ENCODE results near the gene NOD2.

The NOD2 gene

DNA sequence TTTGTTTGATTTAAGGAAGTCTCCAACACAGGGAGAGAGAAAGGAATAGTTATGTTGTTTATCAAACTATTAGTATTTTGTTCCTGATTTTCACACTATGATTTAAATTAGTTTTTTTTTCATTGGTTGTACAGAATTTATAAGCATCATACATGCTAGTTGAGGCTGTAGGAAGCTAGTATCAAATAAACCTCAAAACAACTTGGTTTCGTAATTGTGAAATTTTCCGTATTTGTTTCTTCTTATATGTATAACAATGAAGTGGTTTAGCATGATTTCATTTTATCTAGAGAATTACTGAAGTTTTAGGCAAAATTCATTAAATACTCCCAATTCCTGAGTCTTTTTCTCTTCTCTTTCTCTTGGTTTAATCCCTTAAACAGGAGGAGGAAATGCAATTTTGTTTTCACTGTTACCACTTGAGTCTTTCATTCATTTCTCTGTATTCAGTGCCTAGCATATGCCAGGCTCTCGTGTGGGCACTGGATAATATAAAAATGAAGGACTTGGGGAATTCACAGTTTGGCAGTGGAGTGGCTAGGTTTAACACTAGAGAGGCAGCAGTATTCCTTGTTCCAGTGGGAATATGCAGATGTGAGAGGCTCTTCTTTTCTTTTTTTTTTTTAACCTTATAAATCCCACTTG lies 50.3 kb downstream of the NOD2 start:
- DNase-seq = peak in 1 of 2 donors; percentile 37

DNA sequence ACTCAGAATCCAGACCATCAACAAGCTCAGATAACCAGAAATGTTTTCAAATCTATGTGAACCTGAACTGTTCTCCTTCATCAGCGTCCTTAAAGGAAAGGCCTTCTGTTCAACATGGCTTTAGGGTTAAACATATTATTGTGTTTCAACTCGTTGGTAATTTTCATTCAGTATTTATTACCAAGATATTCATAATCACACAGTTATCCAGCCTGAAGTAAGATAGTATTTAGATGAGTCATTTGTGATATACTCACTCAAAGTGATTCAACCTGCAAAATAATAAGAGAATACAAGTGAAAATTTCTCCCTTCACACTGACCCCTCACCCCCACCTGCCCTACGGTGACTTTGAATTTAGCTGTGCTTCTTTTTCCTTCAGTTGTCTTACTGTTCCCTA lies 51.5 kb downstream of the NOD2 start:
- peak in 1 of 2 donors; percentile 34 for DNase-seq

DNA sequence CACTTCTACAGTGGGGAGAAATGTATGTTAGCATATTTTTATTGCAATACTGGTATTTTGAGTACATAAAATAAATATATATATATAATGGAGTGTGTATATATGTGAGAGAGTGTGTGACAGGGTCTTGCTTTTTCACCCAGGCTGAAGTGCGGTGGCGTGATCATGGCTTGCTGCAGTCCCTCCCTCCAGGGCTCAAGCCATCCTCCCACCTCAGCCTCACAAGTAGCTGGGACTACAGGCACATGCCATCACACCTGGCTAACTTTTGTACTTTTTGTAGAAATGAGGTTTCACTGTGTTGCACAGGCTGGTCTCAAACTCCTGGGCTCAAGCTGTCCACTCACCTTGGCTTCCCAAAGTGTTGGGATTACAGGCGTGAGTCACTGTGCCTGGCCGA lies 52.5 kb downstream of the NOD2 start:
- DNase-seq = no peak

- DNase-seq = peak; percentile 38 to 84
Observed at GRCh38 chr16:50747207-50747956, 54.0 kb downstream of the NOD2 start.

DNA sequence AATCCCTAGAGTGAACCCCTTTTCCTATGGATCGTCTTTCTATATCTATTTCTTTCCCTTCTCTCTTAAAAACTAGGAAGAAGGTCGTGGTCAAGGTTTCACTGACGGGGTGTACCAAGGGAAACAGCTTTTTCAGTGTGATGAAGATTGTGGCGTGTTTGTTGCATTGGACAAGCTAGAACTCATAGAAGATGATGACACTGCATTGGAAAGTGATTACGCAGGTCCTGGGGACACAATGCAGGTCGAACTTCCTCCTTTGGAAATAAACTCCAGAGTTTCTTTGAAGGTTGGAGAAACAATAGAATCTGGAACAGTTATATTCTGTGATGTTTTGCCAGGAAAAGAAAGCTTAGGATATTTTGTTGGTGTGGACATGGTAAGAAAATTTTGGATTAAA lies 58.1 kb downstream of the NOD2 start:
- DNase-seq = no peak

DNA sequence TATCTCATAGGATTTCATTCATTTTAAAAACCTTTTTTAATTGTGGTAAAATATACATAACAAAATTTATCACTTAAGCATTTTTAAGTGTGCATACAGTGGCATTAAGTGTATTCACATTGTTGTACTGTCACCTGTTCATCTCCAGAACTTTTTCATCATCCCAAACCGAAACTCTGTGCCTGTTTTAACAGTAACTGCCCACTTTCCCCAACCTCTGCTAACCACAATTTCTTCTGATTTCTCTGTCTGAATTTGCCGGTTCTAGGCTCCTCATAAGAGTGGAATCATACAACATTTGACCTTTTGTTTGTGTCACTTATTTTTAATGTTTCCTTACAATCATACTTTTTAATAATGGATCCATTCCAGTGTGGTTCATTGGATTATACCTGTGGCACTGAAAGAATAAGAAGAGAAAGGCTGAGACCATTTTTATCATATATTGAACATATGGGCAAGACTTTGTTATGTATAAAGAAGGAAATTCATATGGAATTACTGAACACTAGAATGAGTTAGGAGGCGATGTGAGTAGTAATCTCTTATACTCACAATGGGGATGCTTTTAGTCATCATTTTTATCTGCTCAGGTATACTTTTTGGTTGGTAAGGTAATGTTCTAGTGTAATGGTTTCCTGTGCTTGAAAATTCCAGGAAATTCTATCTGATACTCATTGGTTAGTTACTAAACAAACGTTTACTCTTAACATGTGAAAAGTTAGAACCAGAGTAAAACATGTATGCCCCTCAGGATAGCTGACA lies 59.2 kb downstream of the NOD2 start:
- no peak for DNase-seq

DNA sequence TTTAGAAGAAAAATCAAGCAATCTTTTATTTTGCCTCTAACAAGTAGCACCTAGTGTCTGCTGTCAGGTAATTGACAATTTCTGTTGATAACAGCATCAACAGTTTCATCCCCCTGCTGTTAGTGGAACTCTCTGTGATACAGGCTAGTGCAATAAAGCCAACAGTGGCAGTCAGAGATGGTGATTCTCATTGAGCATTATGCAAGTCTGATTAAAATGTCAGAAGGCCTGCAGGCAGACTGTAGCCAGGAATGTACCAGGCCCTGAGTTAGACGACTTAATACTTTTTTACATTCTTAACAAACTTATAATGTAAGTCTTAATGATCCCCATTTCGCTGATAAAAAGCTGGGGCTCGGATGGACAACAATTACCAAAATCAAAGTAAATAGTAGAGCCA lies 63.1 kb downstream of the NOD2 start:
- no peak for DNase-seq

- no peak for DNase-seq
Observed at GRCh38 chr16:50761267-50761666, 67.9 kb downstream of the NOD2 start.

GRCh38 chr16:50762241-50762640 lies 68.8 kb downstream of the NOD2 start:
- no peak for DNase-seq

GRCh38 chr16:50763211-50763610 lies 69.8 kb downstream of the NOD2 start:
- no peak for DNase-seq

- no peak for DNase-seq
Observed at GRCh38 chr16:50765260-50765659, 71.9 kb downstream of the NOD2 start.

- no peak for DNase-seq
Observed at GRCh38 chr16:50765861-50766260, 72.5 kb downstream of the NOD2 start.

DNA sequence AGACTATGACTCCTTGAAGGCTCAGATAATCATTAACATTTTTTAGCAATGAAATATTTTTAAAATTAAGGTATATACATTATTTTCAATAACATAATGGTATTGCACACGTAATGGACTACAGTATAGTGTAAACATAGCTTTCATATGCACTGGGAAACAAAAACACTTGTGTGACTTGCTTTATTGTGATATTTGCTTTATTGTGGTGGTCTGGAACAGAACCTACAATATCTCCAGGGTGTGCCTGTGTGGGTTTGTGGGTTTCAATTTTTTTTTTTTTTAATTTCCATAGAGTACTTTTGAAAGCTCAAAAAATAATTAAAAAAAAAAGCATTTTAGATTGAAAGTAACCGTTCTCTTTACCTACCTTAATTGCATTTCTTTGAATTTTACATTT lies 73.8 kb downstream of the NOD2 start:
- peak in 1 of 2 donors; percentile 29 for DNase-seq

DNA sequence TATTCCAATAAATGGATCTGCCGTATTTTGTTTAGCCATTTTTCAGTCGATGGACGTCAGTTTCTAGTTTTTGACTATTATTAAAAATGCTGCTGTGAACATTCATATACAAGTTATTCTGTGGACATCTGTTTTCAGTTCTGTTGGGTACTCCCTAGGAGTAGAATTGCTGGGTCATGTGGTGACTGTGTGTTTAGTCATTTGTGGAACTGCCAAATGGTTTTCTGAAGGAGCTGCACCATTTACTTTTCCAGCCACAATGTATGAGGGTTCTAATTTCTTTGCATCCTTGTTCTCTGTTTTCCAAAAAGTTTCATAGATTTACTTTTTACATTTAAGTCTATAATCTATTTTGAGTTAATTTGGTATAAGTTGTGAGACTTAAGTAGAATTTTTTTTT lies 78.0 kb downstream of the NOD2 start:
- DNase-seq = no peak

- DNase-seq = no peak
Observed at GRCh38 chr16:50774405-50774804, 81.0 kb downstream of the NOD2 start.

DNA sequence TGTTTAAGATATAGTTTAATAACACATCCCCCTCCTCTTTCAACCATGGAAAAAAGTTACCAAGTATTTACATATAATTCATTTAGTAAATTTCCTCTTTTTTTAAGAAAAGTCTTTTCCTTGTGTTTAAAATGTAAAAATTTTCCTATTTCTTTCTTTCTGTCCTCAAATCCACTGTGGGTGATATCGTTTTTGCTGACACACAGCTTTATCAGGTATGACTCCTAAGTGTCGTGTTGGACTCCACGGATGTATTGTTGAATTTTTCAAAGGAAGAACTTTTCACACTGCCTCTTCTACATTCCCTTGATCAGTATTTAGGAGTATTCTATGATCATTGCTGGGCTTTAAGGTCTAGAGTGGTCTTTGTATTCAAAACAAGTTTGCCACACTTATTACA lies 81.6 kb downstream of the NOD2 start:
- no peak for DNase-seq

GRCh38 chr16:50776037-50776436 lies 82.6 kb downstream of the NOD2 start:
- DNase-seq = no peak

DNA sequence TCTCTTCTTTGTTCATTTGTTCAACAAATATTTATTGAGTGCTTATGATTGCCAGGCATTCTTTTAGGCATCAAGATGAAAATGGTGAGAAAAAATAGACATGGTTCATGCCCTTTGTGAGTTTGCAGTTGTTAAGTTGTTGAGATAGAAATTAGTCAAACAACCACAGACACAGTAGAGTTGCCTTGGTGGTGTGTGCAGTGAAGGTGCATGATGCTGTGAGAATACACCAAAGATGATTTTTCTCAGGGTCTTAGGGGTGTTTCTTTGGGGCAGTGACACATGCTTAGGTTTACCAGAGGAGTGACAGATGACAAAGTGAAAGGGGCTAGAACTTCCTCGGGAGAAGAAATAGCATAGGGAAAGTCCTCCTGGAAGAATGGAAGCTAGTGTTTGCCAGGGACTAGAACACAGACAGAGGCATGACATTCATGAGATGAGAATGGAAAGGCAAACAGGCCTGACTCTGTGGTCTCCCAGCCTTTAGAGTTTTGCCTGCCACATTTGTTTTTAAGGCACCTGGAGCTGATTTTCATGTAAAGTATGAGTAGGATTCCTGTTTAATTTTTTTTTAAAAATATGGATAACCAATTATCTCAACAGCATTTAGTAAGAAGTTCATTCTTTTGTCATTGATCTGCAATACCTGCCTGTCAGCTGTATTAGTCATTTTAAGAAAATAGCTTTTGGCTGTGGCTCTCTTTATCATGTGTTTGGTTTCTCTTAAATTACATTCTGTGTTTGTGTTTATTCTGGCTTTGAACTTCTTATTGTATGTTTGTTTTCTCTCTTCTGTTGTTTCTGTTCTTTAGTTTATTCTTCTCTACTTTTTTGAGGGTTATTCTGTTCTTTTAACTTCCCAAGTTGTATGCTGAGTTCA lies 85.1 kb downstream of the NOD2 start:
- no peak for DNase-seq

DNA sequence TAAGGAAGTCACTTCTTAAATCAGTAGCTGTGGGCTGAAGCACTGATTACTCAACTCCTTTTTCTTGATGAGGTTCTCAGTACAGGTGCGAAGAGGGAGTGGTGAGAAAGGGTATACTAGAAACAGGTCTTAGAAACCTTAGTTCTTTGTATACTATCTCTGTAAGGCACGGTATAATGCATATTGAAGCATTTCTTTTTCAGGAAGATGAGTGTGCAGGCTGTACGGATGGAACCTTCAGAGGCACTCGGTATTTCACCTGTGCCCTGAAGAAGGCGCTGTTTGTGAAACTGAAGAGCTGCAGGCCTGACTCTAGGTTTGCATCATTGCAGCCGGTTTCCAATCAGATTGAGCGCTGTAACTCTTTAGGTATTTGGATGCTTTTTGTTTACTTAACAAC lies 87.6 kb downstream of the NOD2 start:
- DNase-seq = peak in 1 of 2 donors; percentile 33

DNA sequence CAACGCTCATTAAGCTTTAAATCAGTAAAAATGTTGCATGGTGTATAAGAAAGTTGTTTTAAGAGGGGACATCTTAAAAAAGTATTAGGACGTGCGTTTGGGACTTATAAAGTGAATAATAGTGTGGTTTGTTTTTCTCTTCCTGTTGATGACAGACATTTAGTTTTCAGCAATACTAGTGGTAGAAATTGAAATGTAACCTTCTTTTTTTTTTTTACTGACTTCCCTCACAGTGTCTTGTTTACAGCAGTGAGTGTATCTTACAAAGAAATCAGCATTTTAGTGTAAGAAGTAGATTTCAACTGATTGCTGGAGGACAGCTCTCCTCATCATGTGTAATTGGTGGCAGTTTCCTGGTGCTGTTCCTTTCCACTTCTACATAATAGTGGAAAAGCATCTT lies 88.1 kb downstream of the NOD2 start:
- peak in 1 of 2 donors; percentile 35 for DNase-seq
